Naive thymus-derived CD4-positive, alpha-beta T cell (primary cell): ENCODE data around the gene FCMR. TPM values are rescaled to one million over a fixed set of nuclear protein-coding genes. Genes with fewer than 3 reads are reported as not detected.

Experiments used
- ATAC-seq: fragments of 150-1000 bp; cut with Tn5 transposase; 2 replicates; pipeline ENCODE4 v1.10.0; 2021; ENCODE audit warnings: mild to moderate bottlenecking, moderate library complexity
- CTCF ChIA-PET: fragments of 350-600 bp; sonication (Branson Sonifier 250); formaldehyde crosslinking; loops from one replicate; lab custom pipeline; 2021; ENCODE audit warnings: antibody characterized with exemption; lab: Charles Lee
- POLR2A ChIA-PET: fragments of 350-600 bp; sonication (Branson Sonifier 250); formaldehyde crosslinking; loops from one replicate; lab custom pipeline; 2021; ENCODE audit warnings: antibody characterized with exemption, inconsistent platforms; lab: Charles Lee
- DNase-seq, 9 donors: peaks; one replicate each; pipeline versions ENCODE4 v3.0.0 to v3.0.0-alpha.2; 2020 to 2022; ENCODE audit warnings: mixed read lengths in 1 of 9
- H3K27ac ChIP-seq: one replicate; pipeline ENCODE4 v1.7.0; 2013; ENCODE audit warnings: mild to moderate bottlenecking, low read depth, low read length, moderate library complexity
- H3K27me3 ChIP-seq, 2 donors: one replicate each; pipeline ENCODE4 v1.7.0; 2013; ENCODE audit warnings: low read length in 2 of 2, mild to moderate bottlenecking in 2 of 2, moderate library complexity in 2 of 2; ENCODE audit not compliant: control insufficient read depth in 2 of 2, insufficient read depth in 2 of 2
- H3K36me3 ChIP-seq, 3 experiments: 1 replicate in 2 of 3; 2 replicates in 1 of 3; pipeline ENCODE4 v1.7.0; 2013; ENCODE audit warnings: low read length in 3 of 3, mild to moderate bottlenecking in 3 of 3, moderate library complexity in 1 of 3; ENCODE audit not compliant: insufficient read depth in 3 of 3, control insufficient read depth in 2 of 3
- H3K4me1 ChIP-seq, 2 donors: one replicate each; pipeline ENCODE4 v1.7.0; 2013; ENCODE audit warnings: low read length in 2 of 2, mild to moderate bottlenecking in 2 of 2, moderate library complexity in 1 of 2; ENCODE audit not compliant: control insufficient read depth in 2 of 2, insufficient read depth in 2 of 2
- H3K4me3 ChIP-seq: 2 replicates; pipeline ENCODE4 v1.7.0; 2013; ENCODE audit warnings: mild to moderate bottlenecking, low read length
- H3K9me3 ChIP-seq, 3 experiments: 1 replicate in 2 of 3; 2 replicates in 1 of 3; pipeline ENCODE4 v1.7.0; 2013; ENCODE audit warnings: low read length in 3 of 3; ENCODE audit not compliant: control insufficient read depth in 2 of 3
- H3K27ac Mint-ChIP-seq, 9 donors: one replicate each; pipeline ENCODE4 v1.8.0; 2020 to 2022; ENCODE audit warnings: mixed read lengths in 9 of 9, mild to moderate bottlenecking in 8 of 9, moderate library complexity in 5 of 9, inconsistent platforms in 2 of 9
- H3K27me3 Mint-ChIP-seq, 5 donors: one replicate each; pipeline ENCODE4 v1.8.0; 2021 to 2022; ENCODE audit warnings: mixed read lengths in 5 of 5, mild to moderate bottlenecking in 1 of 5
- H3K36me3 Mint-ChIP-seq, 5 donors: one replicate each; pipeline ENCODE4 v1.8.0; 2020 to 2022; ENCODE audit warnings: mixed read lengths in 5 of 5, mild to moderate bottlenecking in 3 of 5, inconsistent platforms in 1 of 5
- H3K4me1 Mint-ChIP-seq, 7 donors: one replicate each; pipeline ENCODE4 v1.8.0; 2020 to 2022; ENCODE audit warnings: mixed read lengths in 7 of 7, mild to moderate bottlenecking in 3 of 7, inconsistent platforms in 1 of 7
- H3K4me3 Mint-ChIP-seq, 10 donors: one replicate each; pipeline ENCODE4 v1.8.0; 2020 to 2022; ENCODE audit warnings: mild to moderate bottlenecking in 10 of 10, mixed read lengths in 10 of 10, moderate library complexity in 6 of 10, inconsistent platforms in 2 of 10
- H3K9me3 Mint-ChIP-seq, 11 donors: one replicate each; pipeline ENCODE4 v1.8.0; 2020 to 2022; ENCODE audit warnings: mixed read lengths in 11 of 11, mild to moderate bottlenecking in 4 of 11, inconsistent platforms in 1 of 11, moderate library complexity in 1 of 11
- intact Hi-C, 2 donors: fragments of 100-400 bp; cut with micrococcal nuclease; formaldehyde crosslinking; loops; one replicate each; pipeline ENCODE4 v1.15.1; 2023
- polyA plus RNA-seq, 2 donors: library from polyadenylated mRNA; unstranded; fragments of 300-500 nt; fragmentation: Illumina TruSeq; gene quantifications; one replicate each; pipeline ENCODE4 v1.2.3, GENCODE V29; 2021
- total RNA-seq, 6 experiments: library from RNA in 5 of 6; stranded (reverse) in 5 of 6; gene quantifications; 1 replicate in 5 of 6; 2 replicates in 1 of 6; pipeline ENCODE4 v1.2.3 and lab custom pipeline; 2021 to 2026

The FCMR gene
- total and polyA plus RNA-seq, 7 experiments from 2014 or later, result 103 to 998 (median 803) TPM

GRCh38 chr1:206890125-206891060, 31.3 kb downstream of the FCMR start:
- peak overlapping the region; percentile 37 to 78 (median 66) for H3K4me3 Mint-ChIP-seq
- peak in 3 of 9 donors; percentile 36 to 46 (median 45) for DNase-seq
- H3K27ac Mint-ChIP-seq, result peak overlapping the region; percentile 11 to 96 (median 81)
- ChIA-PET CTCF (interaction anchor here (1.3 to 2.1 kb wide), 3 partner anchors 22 to 156 kb away, joined by 3 to 6 read pairs (median 3); no protein-coding TSS in a partner anchor), POLR2A (interaction anchor here (0.7 to 1.3 kb wide), 7 partner anchors 9 to 29 kb away, joined by 3 to 8 read pairs (median 4); no protein-coding TSS in a partner anchor)
- intact Hi-C loops, result loop anchor here (2.0 kb wide), 1 partner anchor 14 kb away; no protein-coding TSS in a partner anchor
- peaks cover 0 to 4% (median 0%) of the 10 kb centered on the region in 11 donors for H3K9me3 Mint-ChIP-seq
- no peak overlapping the region for H3K4me3 ChIP-seq
- peaks cover 6 to 19% of the 10 kb centered on the region in 2 donors for H3K4me1 ChIP-seq
- H3K36me3 Mint-ChIP-seq, result peaks cover 0 to 31% (median 9%) of the 10 kb centered on the region in 5 donors
- no peaks in the 10 kb centered on the region for H3K36me3 ChIP-seq
- peaks cover 19 to 62% (median 46%) of the 10 kb centered on the region in 7 donors for H3K4me1 Mint-ChIP-seq
- ATAC-seq, result peak; percentile 71
- peaks cover 0 to 7% (median 0%) of the 10 kb centered on the region in 5 donors for H3K27me3 Mint-ChIP-seq
- H3K27ac ChIP-seq, result no peak overlapping the region
- H3K27me3 ChIP-seq, result no peaks in the 10 kb centered on the region
- no peaks in the 10 kb centered on the region for H3K9me3 ChIP-seq

- ChIA-PET POLR2A (interaction anchor here (0.9 to 2.2 kb wide), 7 partner anchors 9 to 34 kb away, joined by 3 to 9 read pairs (median 5); partner anchors contain the start of gene FCMR), CTCF (interaction anchor here (1.1 kb wide), 1 partner anchor 31 kb away, joined by 3 read pairs; no protein-coding TSS in a partner anchor)
- no peak overlapping the region for H3K4me3 Mint-ChIP-seq
- Histone ChIP-seq H3K36me3 (no peaks in the 10 kb centered on the region), H3K27ac (no peak overlapping the region), H3K9me3 (no peaks in the 10 kb centered on the region), H3K4me3 (no peak overlapping the region), H3K4me1 (peaks cover 6 to 19% of the 10 kb centered on the region in 2 donors), H3K27me3 (no peaks in the 10 kb centered on the region)
- no peak for ATAC-seq
- peaks cover 11 to 42% (median 36%) of the 10 kb centered on the region in 7 donors for H3K4me1 Mint-ChIP-seq
- H3K36me3 Mint-ChIP-seq, result peaks cover 0 to 16% (median 4%) of the 10 kb centered on the region in 5 donors
- no peak for DNase-seq
- intact Hi-C loops, result no loop called here
- H3K9me3 Mint-ChIP-seq, result peaks cover 0 to 4% (median 0%) of the 10 kb centered on the region in 11 donors
- no peak overlapping the region for H3K27ac Mint-ChIP-seq
- H3K27me3 Mint-ChIP-seq, result peaks cover 0 to 15% (median 0%) of the 10 kb centered on the region in 5 donors
Observed at GRCh38 chr1:206887701-206888100, 34.0 kb downstream of the FCMR start.

- ChIA-PET CTCF (interaction anchor here (0.7 to 1.0 kb wide), 4 partner anchors 18 to 160 kb away, joined by 3 to 6 read pairs (median 3); no protein-coding TSS in a partner anchor), POLR2A (interaction anchor here (1.2 to 2.2 kb wide), 5 partner anchors 13 to 35 kb away, joined by 4 to 9 read pairs (median 5); partner anchors contain the start of gene FCMR)
- no peak overlapping the region for H3K27ac ChIP-seq
- intact Hi-C loops, result no loop called here
- ATAC-seq (no peak), DNase-seq (no peak)
- peaks cover 11 to 40% (median 34%) of the 10 kb centered on the region in 7 donors for H3K4me1 Mint-ChIP-seq
- no peaks in the 10 kb centered on the region for H3K9me3 ChIP-seq
- peaks cover 0 to 15% (median 0%) of the 10 kb centered on the region in 5 donors for H3K27me3 Mint-ChIP-seq
- no peaks in the 10 kb centered on the region for H3K27me3 ChIP-seq
- H3K9me3 Mint-ChIP-seq, result peaks cover 0 to 4% (median 0%) of the 10 kb centered on the region in 11 donors
- no peaks in the 10 kb centered on the region for H3K36me3 ChIP-seq
- peaks cover 0 to 19% (median 4%) of the 10 kb centered on the region in 5 donors for H3K36me3 Mint-ChIP-seq
- no peak overlapping the region for H3K4me3 ChIP-seq
- no peak overlapping the region for H3K27ac Mint-ChIP-seq
- no peak overlapping the region for H3K4me3 Mint-ChIP-seq
- peaks cover 6 to 18% of the 10 kb centered on the region in 2 donors for H3K4me1 ChIP-seq
Observed at GRCh38 chr1:206886831-206887230, 34.9 kb downstream of the FCMR start.

- no peaks in the 10 kb centered on the region for H3K27me3 ChIP-seq
- peaks cover 0 to 6% of the 10 kb centered on the region in 2 donors for H3K4me1 ChIP-seq
- no peaks in the 10 kb centered on the region for H3K9me3 ChIP-seq
- H3K36me3 ChIP-seq, result no peaks in the 10 kb centered on the region
- peak overlapping the region in 1 of 9 donors; percentile 29 for H3K27ac Mint-ChIP-seq
- no peak overlapping the region for H3K27ac ChIP-seq
- H3K4me1 Mint-ChIP-seq, result peaks cover 4 to 27% (median 21%) of the 10 kb centered on the region in 7 donors
- intact Hi-C loops, result no loop called here
- CTCF ChIA-PET, result interaction anchor here (1.0 to 2.6 kb wide), 3 partner anchors 9 to 21 kb away, joined by 3 to 7 read pairs (median 3); no protein-coding TSS in a partner anchor
- H3K4me3 ChIP-seq, result no peak overlapping the region
- H3K27me3 Mint-ChIP-seq, result peaks cover 0 to 15% (median 0%) of the 10 kb centered on the region in 5 donors
- no peaks in the 10 kb centered on the region for H3K9me3 Mint-ChIP-seq
- POLR2A ChIA-PET, result interaction anchor here (0.6 to 2.7 kb wide), 5 partner anchors 10 to 21 kb away, joined by 3 to 15 read pairs (median 4); no protein-coding TSS in a partner anchor
- DNase-seq, result no peak
- H3K4me3 Mint-ChIP-seq, result no peak overlapping the region
- no peak for ATAC-seq
- peaks cover 0 to 12% (median 3%) of the 10 kb centered on the region in 5 donors for H3K36me3 Mint-ChIP-seq
Observed at GRCh38 chr1:206885341-206886060, 36.2 kb downstream of the FCMR start.

GRCh38 chr1:206883876-206884275, 37.9 kb downstream of the FCMR start:
- no peak for ATAC-seq
- H3K4me3 ChIP-seq, result no peak overlapping the region
- ChIA-PET POLR2A (interaction anchor here (0.6 to 2.7 kb wide), 6 partner anchors 12 to 148 kb away, joined by 3 to 15 read pairs (median 3); partner anchors contain the start of gene FCMR), CTCF (interaction anchor here (0.7 to 2.6 kb wide), 5 partner anchors 9 to 144 kb away, joined by 3 to 7 read pairs (median 4); no protein-coding TSS in a partner anchor)
- intact Hi-C loops, result no loop called here
- no peaks in the 10 kb centered on the region for H3K36me3 ChIP-seq
- no peak overlapping the region for H3K27ac ChIP-seq
- Mint-ChIP-seq H3K4me3 (no peak overlapping the region), H3K4me1 (peaks cover 0 to 11% (median 6%) of the 10 kb centered on the region in 7 donors), H3K9me3 (peaks cover 0 to 10% (median 5%) of the 10 kb centered on the region in 11 donors), H3K27ac (no peak overlapping the region), H3K36me3 (peaks cover 0 to 15% (median 9%) of the 10 kb centered on the region in 5 donors), H3K27me3 (peaks cover 0 to 15% (median 0%) of the 10 kb centered on the region in 5 donors)
- no peaks in the 10 kb centered on the region for H3K4me1 ChIP-seq
- no peaks in the 10 kb centered on the region for H3K27me3 ChIP-seq
- DNase-seq, result no peak
- no peaks in the 10 kb centered on the region for H3K9me3 ChIP-seq
